Stimulated activated CD4-positive, alpha-beta T cell treated with anti-CD3 and anti-CD28 coated beads, Interleukin-15, amount 100 ng/mL, for 48 hours (primary cell): ENCODE data around the gene TPCN1.

Source experiments
- DNase-seq, 2 donors: peaks; one replicate each; pipeline ENCODE4 v3.0.0-alpha.2; 2020; ENCODE audit warnings: low read depth in 2 of 2

TPCN1 gene

GRCh38 chr12:113260636-113261300, 39.5 kb downstream of the TPCN1 start:
- DNase-seq = no peak

GRCh38 chr12:113261847-113262470, 40.7 kb downstream of the TPCN1 start:
- DNase-seq = peak in 1 of 2 donors; percentile 22

- no peak for DNase-seq
Measured at GRCh38 chr12:113262710-113263109, 41.4 kb downstream of the TPCN1 start.

- DNase-seq = no peak
Measured at GRCh38 chr12:113263431-113263963, 42.2 kb downstream of the TPCN1 start.

GRCh38 chr12:113266106-113266895, 45.0 kb downstream of the TPCN1 start:
- no peak for DNase-seq

- DNase-seq = no peak
Measured at GRCh38 chr12:113267621-113268020, 46.4 kb downstream of the TPCN1 start.

- no peak for DNase-seq
Measured at GRCh38 chr12:113268136-113268535, 46.9 kb downstream of the TPCN1 start.

GRCh38 chr12:113268621-113269020, 47.4 kb downstream of the TPCN1 start:
- no peak for DNase-seq

- no peak for DNase-seq
Measured at GRCh38 chr12:113269257-113269943, 48.1 kb downstream of the TPCN1 start.

- no peak for DNase-seq
Measured at GRCh38 chr12:113270709-113271009, 49.4 kb downstream of the TPCN1 start.

- no peak for DNase-seq
Measured at GRCh38 chr12:113271466-113271852, 50.2 kb downstream of the TPCN1 start.

- peak in 1 of 2 donors; percentile 38 for DNase-seq
Measured at GRCh38 chr12:113271853-113272561, 50.7 kb downstream of the TPCN1 start.

GRCh38 chr12:113273053-113273725, 51.9 kb downstream of the TPCN1 start:
- DNase-seq = no peak

- DNase-seq = no peak
Measured at GRCh38 chr12:113274848-113275247, 53.6 kb downstream of the TPCN1 start.

GRCh38 chr12:113276306-113276705, 55.0 kb downstream of the TPCN1 start:
- no peak for DNase-seq

GRCh38 chr12:113276946-113277500, 55.8 kb downstream of the TPCN1 start:
- no peak for DNase-seq

GRCh38 chr12:113277511-113277910, 56.2 kb downstream of the TPCN1 start:
- DNase-seq = no peak

GRCh38 chr12:113278141-113278540, 56.9 kb downstream of the TPCN1 start:
- no peak for DNase-seq

GRCh38 chr12:113278633-113279032, 57.4 kb downstream of the TPCN1 start:
- no peak for DNase-seq

- DNase-seq = no peak
Measured at GRCh38 chr12:113284751-113285150, 63.5 kb downstream of the TPCN1 start.
